Sigmoid colon (tissue), 7 donors: ENCODE results near the gene DIS3L2. TPM values are rescaled to one million over a fixed set of nuclear protein-coding genes. Genes with fewer than 3 reads are reported as not detected.
"Not testable (repeated sequence)": the region's sequence is repeated elsewhere in the genome, so short reads cannot be mapped to it uniquely, and the experiment has no call there.

Source experiments
- DNase-seq: peaks from one replicate; pipeline ENCODE4 v3.0.0-alpha.2; 2019
- H3K27ac ChIP-seq, 4 donors: fragments of 200-600 bp; sonication (generic); one replicate each; pipeline ENCODE4 v1.5.1; 2016 to 2019; ENCODE audit warnings: mild to moderate bottlenecking in 1 of 4
- H3K27me3 ChIP-seq, 3 donors: fragments of 200-600 bp; sonication (generic); one replicate each; pipeline ENCODE4 v1.5.1; 2019; ENCODE audit warnings: mild to moderate bottlenecking in 1 of 3
- H3K36me3 ChIP-seq, 4 donors: fragments of 200-600 bp; sonication (generic); one replicate each; pipeline ENCODE4 v1.5.1; 2016 to 2019
- H3K4me1 ChIP-seq, 4 donors: fragments of 200-600 bp; sonication (generic); one replicate each; pipeline ENCODE4 v1.5.1; 2017 to 2019
- H3K4me3 ChIP-seq, 4 donors: fragments of 200-600 bp; sonication (generic); one replicate each; pipeline ENCODE4 v1.5.1; 2017 to 2019; ENCODE audit warnings: mild to moderate bottlenecking in 2 of 4, moderate library complexity in 1 of 4
- H3K9me3 ChIP-seq, 4 donors: fragments of 200-600 bp in 3 of 4; sonication (generic) in 3 of 4; one replicate each; pipeline versions ENCODE4 v1.5.1 to v1.6.1; 2013 to 2019
- EP300 ChIP-seq, 4 donors: sonication (generic); formaldehyde crosslinking; IDR thresholded peaks; one replicate each; pipeline ENCODE4 v1.6.1; 2017; ENCODE audit warnings: antibody characterized with exemption in 4 of 4
- POLR2A ChIP-seq, 2 donors: fragments of 450-650 bp; IDR thresholded peaks; one replicate each; pipeline ENCODE4 v1.6.1; 2016; ENCODE audit warnings: antibody characterized with exemption in 2 of 2, mild to moderate bottlenecking in 2 of 2, moderate library complexity in 2 of 2
- POLR2AphosphoS5 ChIP-seq, 4 donors: sonication (generic); formaldehyde crosslinking; IDR thresholded peaks; one replicate each; pipeline ENCODE4 v1.6.1; 2017; ENCODE audit warnings: antibody characterized with exemption in 4 of 4
- WGBS, 2 donors: extraction: QIAGEN DNeasy Blood & Tissue Kit; methylation state at CpG; one replicate each; pipeline ENCODE4 v1.1.7; 2013; 5-methylcytosine and 5-hydroxymethylcytosine counted together
- intact Hi-C: fragments of 100-400 bp; cut with DNase I; formaldehyde crosslinking; loops from one replicate; pipeline ENCODE4 v1.15.1; 2023
- polyA plus RNA-seq, 3 donors: library from polyadenylated mRNA; stranded (reverse); fragments of 200-250 nt; gene quantifications; one replicate each; pipeline ENCODE4 v1.2.3, GENCODE V29; 2013
- total RNA-seq, 4 donors: library from RNA; depleted of rRNA; stranded (reverse); fragments of >200 nt; gene quantifications; one replicate each; pipeline ENCODE4 v1.1.0, GENCODE V29; 2016
- TF ChIP-seq, protein P1 (sequence below), 4 experiments: fragments of 450-650 bp in 3 of 4; fragments of 200-600 bp in 1 of 4; IDR thresholded peaks; one replicate each; pipeline ENCODE4 v1.5.1; 2016 to 2019; ENCODE audit warnings: antibody characterized with exemption in 4 of 4, mild to moderate bottlenecking in 3 of 4, moderate library complexity in 2 of 4
- donor health status: healthy with polysubstance abuse.
- donor health status: Bipolar disorder and iron deficiency.
- donor health status: healthy.

Gene DIS3L2
- total and polyA plus RNA-seq, 7 donors, result 8.8 to 37.9 (median 22.5) TPM

- H3K36me3 ChIP-seq, H3K4me3 ChIP-seq, H3K4me1 ChIP-seq, intact Hi-C loops, H3K9me3 ChIP-seq, H3K27ac ChIP-seq: not testable (repeated sequence)
- 38 to 45% methylated on average over 59 of the region's 59 CpGs for WGBS, 2 donors
- H3K27me3 ChIP-seq, result peaks cover 3 to 60% (median 23%) of the 10 kb centered on the region in 3 donors
- DNase-seq, result peak; percentile 34
Observed at GRCh38 chr2:232381204-232382031, 419.9 kb downstream of the DIS3L2 start.

GRCh38 chr2:232382331-232383225 lies 421.1 kb downstream of the DIS3L2 start:
- H3K27ac ChIP-seq, result no peak overlapping the region
- peaks cover 0 to 15% (median 7%) of the 10 kb centered on the region in 4 donors for H3K4me1 ChIP-seq
- no peak for DNase-seq
- H3K4me3 ChIP-seq, result no peak overlapping the region
- intact Hi-C loops, result no loop called here
- H3K27me3 ChIP-seq, result peaks cover 12 to 71% (median 35%) of the 10 kb centered on the region in 3 donors
- H3K36me3 ChIP-seq, result no peaks in the 10 kb centered on the region
- WGBS, 2 donors, result 46 to 70% methylated on average over 18 of the region's 18 CpGs
- TF ChIP-seq POLR2AphosphoS5 (IDR thresholded peaks at IDR 0.05), result no peak
- TF ChIP-seq, protein P1, sequence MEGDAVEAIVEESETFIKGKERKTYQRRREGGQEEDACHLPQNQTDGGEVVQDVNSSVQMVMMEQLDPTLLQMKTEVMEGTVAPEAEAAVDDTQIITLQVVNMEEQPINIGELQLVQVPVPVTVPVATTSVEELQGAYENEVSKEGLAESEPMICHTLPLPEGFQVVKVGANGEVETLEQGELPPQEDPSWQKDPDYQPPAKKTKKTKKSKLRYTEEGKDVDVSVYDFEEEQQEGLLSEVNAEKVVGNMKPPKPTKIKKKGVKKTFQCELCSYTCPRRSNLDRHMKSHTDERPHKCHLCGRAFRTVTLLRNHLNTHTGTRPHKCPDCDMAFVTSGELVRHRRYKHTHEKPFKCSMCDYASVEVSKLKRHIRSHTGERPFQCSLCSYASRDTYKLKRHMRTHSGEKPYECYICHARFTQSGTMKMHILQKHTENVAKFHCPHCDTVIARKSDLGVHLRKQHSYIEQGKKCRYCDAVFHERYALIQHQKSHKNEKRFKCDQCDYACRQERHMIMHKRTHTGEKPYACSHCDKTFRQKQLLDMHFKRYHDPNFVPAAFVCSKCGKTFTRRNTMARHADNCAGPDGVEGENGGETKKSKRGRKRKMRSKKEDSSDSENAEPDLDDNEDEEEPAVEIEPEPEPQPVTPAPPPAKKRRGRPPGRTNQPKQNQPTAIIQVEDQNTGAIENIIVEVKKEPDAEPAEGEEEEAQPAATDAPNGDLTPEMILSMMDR (IDR thresholded peaks at IDR 0.05), result no peak
- TF ChIP-seq EP300 (IDR thresholded peaks at IDR 0.05), result no peak
- TF ChIP-seq POLR2A (IDR thresholded peaks at IDR 0.05), result no peak
- no peaks in the 10 kb centered on the region for H3K9me3 ChIP-seq

GRCh38 chr2:232384466-232384865 lies 423.0 kb downstream of the DIS3L2 start:
- Histone ChIP-seq H3K4me1 (peaks cover 0 to 25% (median 17%) of the 10 kb centered on the region in 4 donors), H3K36me3 (no peaks in the 10 kb centered on the region), H3K4me3 (no peak overlapping the region), H3K27me3 (peaks cover 24 to 90% (median 54%) of the 10 kb centered on the region in 3 donors), H3K27ac (no peak overlapping the region), H3K9me3 (no peaks in the 10 kb centered on the region)
- no peak for DNase-seq
- 79 to 90% methylated on average over 1 of the region's 1 CpG for WGBS, 2 donors
- intact Hi-C loops, result no loop called here
- no peak for TF ChIP-seq POLR2A (IDR thresholded peaks at IDR 0.05)
- no peak for TF ChIP-seq EP300 (IDR thresholded peaks at IDR 0.05)
- TF ChIP-seq, protein P1 (IDR thresholded peaks at IDR 0.05), result no peak
- TF ChIP-seq POLR2AphosphoS5 (IDR thresholded peaks at IDR 0.05), result no peak

- H3K4me1 ChIP-seq, result peaks cover 0 to 25% (median 17%) of the 10 kb centered on the region in 4 donors
- H3K27me3 ChIP-seq, result peaks cover 24 to 92% (median 54%) of the 10 kb centered on the region in 3 donors
- H3K27ac ChIP-seq, DNase-seq, H3K4me3 ChIP-seq, H3K36me3 ChIP-seq, H3K9me3 ChIP-seq, intact Hi-C loops: not testable (repeated sequence)
Observed at GRCh38 chr2:232385058-232385457, 423.5 kb downstream of the DIS3L2 start.

DNA sequence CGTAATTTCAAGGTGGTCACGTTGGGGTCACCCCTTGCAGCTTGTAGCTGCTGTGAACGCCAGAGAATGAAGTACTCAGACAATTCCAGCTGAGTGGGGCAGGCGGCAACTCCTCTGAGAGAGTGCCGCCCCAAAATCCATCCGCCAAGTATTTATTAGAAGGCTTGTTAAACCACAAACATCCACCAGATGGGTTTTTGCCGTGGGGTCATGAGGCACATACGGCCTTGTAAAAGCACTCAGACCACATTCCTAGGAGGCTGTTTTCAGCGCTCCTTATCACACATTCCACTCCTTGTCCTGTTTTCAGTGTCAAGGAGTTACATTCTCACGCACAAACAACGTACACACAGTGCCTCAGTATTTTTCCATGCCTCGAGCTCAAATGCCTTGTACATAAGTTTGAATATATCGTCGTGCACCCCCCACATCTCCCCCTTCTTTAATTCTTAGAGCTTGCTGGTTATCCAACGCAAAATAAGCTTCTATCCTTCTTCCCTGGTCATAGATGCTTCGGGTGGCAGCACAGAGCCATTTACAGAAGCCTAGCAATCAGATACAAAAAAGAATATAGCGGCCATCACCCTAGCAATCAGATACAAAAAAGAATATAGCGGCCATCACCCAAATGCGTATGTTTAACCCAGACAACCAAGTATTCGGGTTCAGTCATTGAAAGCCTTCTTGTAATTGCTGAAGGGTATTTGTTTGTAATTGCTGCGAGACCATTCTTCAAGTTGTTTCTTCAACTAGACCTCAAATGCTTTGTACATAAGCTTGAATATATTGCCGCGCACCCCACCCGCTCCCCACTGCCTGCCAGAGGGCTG lies 424.4 kb downstream of the DIS3L2 start:
- H3K4me1 ChIP-seq, result peaks cover 0 to 25% (median 17%) of the 10 kb centered on the region in 4 donors
- TF ChIP-seq, protein P1 (IDR thresholded peaks at IDR 0.05), result no peak
- no peak for TF ChIP-seq POLR2A (IDR thresholded peaks at IDR 0.05)
- no peak for TF ChIP-seq EP300 (IDR thresholded peaks at IDR 0.05)
- no peak for TF ChIP-seq POLR2AphosphoS5 (IDR thresholded peaks at IDR 0.05)
- DNase-seq, result no peak
- H3K27ac ChIP-seq, result no peak overlapping the region
- no peaks in the 10 kb centered on the region for H3K9me3 ChIP-seq
- peaks cover 24 to 95% (median 54%) of the 10 kb centered on the region in 3 donors for H3K27me3 ChIP-seq
- intact Hi-C loops, result no loop called here
- no peak overlapping the region for H3K4me3 ChIP-seq
- no peaks in the 10 kb centered on the region for H3K36me3 ChIP-seq
- WGBS, 2 donors, result 12 to 18% methylated on average over 24 of the region's 24 CpGs
